Activated naive CD8-positive, alpha-beta T cell treated with anti-CD3 and anti-CD28 coated beads, Interleukin-2, amount 50 U/mL, for 24 hours (primary cell): Measurements from ENCODE around the gene ALDOC.

Experiments used
- ATAC-seq: fragments of 150-1000 bp; cut with Tn5 transposase; one replicate; pipeline ENCODE4 v1.10.0; 2021
- DNase-seq: peaks from one replicate; pipeline ENCODE4 v3.0.0; 2021
- H3K27ac Mint-ChIP-seq: one replicate; pipeline ENCODE4 v1.8.0; 2021; ENCODE audit warnings: mild to moderate bottlenecking, mixed read lengths
- H3K27me3 Mint-ChIP-seq: one replicate; pipeline ENCODE4 v1.8.0; 2021; ENCODE audit warnings: mixed read lengths
- H3K36me3 Mint-ChIP-seq: one replicate; pipeline ENCODE4 v1.8.0; 2021; ENCODE audit warnings: low read depth, mixed read lengths
- H3K4me1 Mint-ChIP-seq: one replicate; pipeline ENCODE4 v1.8.0; 2021; ENCODE audit warnings: mixed read lengths
- H3K4me3 Mint-ChIP-seq: one replicate; pipeline ENCODE4 v1.8.0; 2021; ENCODE audit warnings: mild to moderate bottlenecking, moderate library complexity, mixed read lengths
- H3K9me3 Mint-ChIP-seq: one replicate; pipeline ENCODE4 v1.8.0; 2021; ENCODE audit warnings: mixed read lengths

Gene ALDOC

DNA sequence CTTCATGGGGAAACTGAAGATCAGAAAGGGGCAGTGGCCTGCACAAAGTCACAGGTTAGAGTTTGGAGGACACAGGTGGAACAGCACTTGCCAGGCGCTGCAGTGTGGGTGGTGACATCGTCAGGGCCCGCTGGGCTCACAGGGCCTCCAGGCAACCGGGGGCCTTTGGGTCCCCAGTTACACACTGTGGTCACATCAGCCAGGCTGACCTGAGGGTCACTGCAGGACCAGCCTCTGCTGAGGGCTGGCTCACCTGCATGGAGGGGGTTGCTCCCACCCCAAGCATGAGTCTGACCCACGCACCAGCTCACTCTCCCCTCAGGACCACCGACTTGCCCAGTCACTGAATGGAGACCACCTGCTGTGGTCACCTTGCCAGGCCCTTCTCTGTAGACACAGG, 53.5 kb downstream of the ALDOC start:
- Mint-ChIP-seq H3K4me1 (no peaks in the 10 kb centered on the region), H3K27ac (no peak overlapping the region), H3K27me3 (peaks cover 2% of the 10 kb centered on the region), H3K9me3 (no peaks in the 10 kb centered on the region), H3K36me3 (no peaks in the 10 kb centered on the region), H3K4me3 (no peak overlapping the region)
- ATAC-seq (no peak), DNase-seq (no peak)
